ENCODE data around the gene LRRC41. TPM values are rescaled to one million over a fixed set of nuclear protein-coding genes. Genes with fewer than 3 reads are reported as not detected.

The LRRC41 gene, protein sequence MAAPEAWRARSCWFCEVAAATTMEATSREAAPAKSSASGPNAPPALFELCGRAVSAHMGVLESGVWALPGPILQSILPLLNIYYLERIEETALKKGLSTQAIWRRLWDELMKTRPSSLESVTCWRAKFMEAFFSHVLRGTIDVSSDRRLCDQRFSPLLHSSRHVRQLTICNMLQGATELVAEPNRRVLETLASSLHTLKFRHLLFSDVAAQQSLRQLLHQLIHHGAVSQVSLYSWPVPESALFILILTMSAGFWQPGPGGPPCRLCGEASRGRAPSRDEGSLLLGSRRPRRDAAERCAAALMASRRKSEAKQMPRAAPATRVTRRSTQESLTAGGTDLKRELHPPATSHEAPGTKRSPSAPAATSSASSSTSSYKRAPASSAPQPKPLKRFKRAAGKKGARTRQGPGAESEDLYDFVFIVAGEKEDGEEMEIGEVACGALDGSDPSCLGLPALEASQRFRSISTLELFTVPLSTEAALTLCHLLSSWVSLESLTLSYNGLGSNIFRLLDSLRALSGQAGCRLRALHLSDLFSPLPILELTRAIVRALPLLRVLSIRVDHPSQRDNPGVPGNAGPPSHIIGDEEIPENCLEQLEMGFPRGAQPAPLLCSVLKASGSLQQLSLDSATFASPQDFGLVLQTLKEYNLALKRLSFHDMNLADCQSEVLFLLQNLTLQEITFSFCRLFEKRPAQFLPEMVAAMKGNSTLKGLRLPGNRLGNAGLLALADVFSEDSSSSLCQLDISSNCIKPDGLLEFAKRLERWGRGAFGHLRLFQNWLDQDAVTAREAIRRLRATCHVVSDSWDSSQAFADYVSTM
- 10 to 100 TPM; 35.0 to 43.9 (median 35.8) TPM for total RNA-seq
- total RNA-seq (2013) = 29.4 TPM

- Histone ChIP-seq H3K36me3 (ENCODE audit: control insufficient read depth, insufficient read depth, low read length) (no peaks in the 10 kb centered on the region), H3K27me3 (ENCODE audit: control insufficient read depth, insufficient read depth, low read length) (no peaks in the 10 kb centered on the region), H3K27ac (ENCODE audit: low read length) (peak within 1 kb of the TSS; percentile 89), H3K4me3 (ENCODE audit: low read length) (peak within 1 kb of the TSS; percentile 72), H3K9me3 (ENCODE audit: control insufficient read depth, insufficient read depth, low read length) (no peaks in the 10 kb centered on the region), H3K4me1 (ENCODE audit: control insufficient read depth, insufficient read depth, low read length) (peaks cover 33% of the 10 kb centered on the region)
- DNase-seq = peak; percentile 95 to 96
- WGBS (ENCODE audit: insufficient coverage) = under 1% methylated on average over 60 of the region's 61 CpGs
- intact Hi-C loops (cut with micrococcal nuclease) = loop anchor here (1.0 to 2.0 kb wide), 3 partner anchors 37 to 56 kb away; partner anchors contain the start of genes NSUN4 and RAD54L
- peak; percentile 80 to 95 (median 86) for ATAC-seq
- TF ChIP-seq, protein P1, sequence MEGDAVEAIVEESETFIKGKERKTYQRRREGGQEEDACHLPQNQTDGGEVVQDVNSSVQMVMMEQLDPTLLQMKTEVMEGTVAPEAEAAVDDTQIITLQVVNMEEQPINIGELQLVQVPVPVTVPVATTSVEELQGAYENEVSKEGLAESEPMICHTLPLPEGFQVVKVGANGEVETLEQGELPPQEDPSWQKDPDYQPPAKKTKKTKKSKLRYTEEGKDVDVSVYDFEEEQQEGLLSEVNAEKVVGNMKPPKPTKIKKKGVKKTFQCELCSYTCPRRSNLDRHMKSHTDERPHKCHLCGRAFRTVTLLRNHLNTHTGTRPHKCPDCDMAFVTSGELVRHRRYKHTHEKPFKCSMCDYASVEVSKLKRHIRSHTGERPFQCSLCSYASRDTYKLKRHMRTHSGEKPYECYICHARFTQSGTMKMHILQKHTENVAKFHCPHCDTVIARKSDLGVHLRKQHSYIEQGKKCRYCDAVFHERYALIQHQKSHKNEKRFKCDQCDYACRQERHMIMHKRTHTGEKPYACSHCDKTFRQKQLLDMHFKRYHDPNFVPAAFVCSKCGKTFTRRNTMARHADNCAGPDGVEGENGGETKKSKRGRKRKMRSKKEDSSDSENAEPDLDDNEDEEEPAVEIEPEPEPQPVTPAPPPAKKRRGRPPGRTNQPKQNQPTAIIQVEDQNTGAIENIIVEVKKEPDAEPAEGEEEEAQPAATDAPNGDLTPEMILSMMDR (IDR thresholded peaks at IDR 0.05) = no peak
- H3K27ac Mint-ChIP-seq = peak within 1 kb of the TSS; percentile 96 to 99
- H3K9me3 Mint-ChIP-seq = no peaks in the 10 kb centered on the region
- H3K4me1 Mint-ChIP-seq = peaks cover 33 to 51% of the 10 kb centered on the region in 2 donors
- H3K27me3 Mint-ChIP-seq (ENCODE audit: low read depth in 2 of 2) = no peaks in the 10 kb centered on the region
- no peaks in the 10 kb centered on the region for H3K36me3 Mint-ChIP-seq
- peak within 1 kb of the TSS; percentile 98 for H3K4me3 Mint-ChIP-seq
Measured at GRCh38 chr1:46303038-46303871, at the start of gene LRRC41, which contains the start of gene UQCRH. Gene LRRC41 (minus strand): TSS chr1:46303616. CDS start chr1:46303322, 294 bp downstream. Gene UQCRH (plus strand): TSS chr1:46303698. CDS start chr1:46303767, 69 bp downstream.

DNA sequence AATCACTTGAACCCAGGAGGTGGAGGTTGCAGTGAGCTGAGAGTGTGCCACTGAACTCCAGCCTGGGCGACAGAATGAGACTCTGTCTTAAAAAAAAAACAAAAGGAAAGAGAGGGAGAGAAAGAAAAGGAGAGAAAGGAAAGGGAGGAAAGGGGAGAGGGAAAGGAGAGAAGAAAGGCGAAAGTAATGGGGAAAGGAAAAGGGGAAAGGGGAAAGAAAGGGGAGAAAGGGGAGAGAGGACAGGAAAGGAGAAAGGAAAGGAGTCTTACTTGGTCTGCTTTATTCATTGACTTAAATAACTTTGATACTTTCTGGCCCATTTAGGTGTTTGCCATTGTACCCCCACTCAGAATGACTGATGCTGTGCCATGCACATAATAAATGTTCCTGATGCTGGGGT, 48.9 kb upstream of the LRRC41 start:
- TF ChIP-seq, protein P1 (IDR thresholded peaks at IDR 0.05) = no peak

GRCh38 chr1:46345281-46345680, 41.9 kb upstream of the LRRC41 start:
- Mint-ChIP-seq H3K4me3 (no peak overlapping the region), H3K9me3 (no peaks in the 10 kb centered on the region), H3K27ac (peak overlapping the region in 1 of 2 donors; percentile 99), H3K4me1 (peaks cover 31 to 42% of the 10 kb centered on the region in 2 donors), H3K27me3 (ENCODE audit: low read depth in 2 of 2) (no peaks in the 10 kb centered on the region), H3K36me3 (no peaks in the 10 kb centered on the region)
- no peak for DNase-seq
- peaks cover 12% of the 10 kb centered on the region for H3K4me1 ChIP-seq (ENCODE audit: control insufficient read depth, insufficient read depth, low read length)
- no peaks in the 10 kb centered on the region for H3K9me3 ChIP-seq (ENCODE audit: control insufficient read depth, insufficient read depth, low read length)
- peaks cover 21% of the 10 kb centered on the region for H3K36me3 ChIP-seq (ENCODE audit: control insufficient read depth, insufficient read depth, low read length)
- TF ChIP-seq, protein P1 (IDR thresholded peaks at IDR 0.05) = no peak
- no peaks in the 10 kb centered on the region for H3K27me3 ChIP-seq (ENCODE audit: control insufficient read depth, insufficient read depth, low read length)
- no peak overlapping the region for H3K27ac ChIP-seq (ENCODE audit: low read length)
- no peak overlapping the region for H3K4me3 ChIP-seq (ENCODE audit: low read length)
- intact Hi-C loops (cut with micrococcal nuclease) = no loop called here
- ATAC-seq = no peak

More for the DNA sequence above, 48.9 kb upstream of the LRRC41 start:
- Histone ChIP-seq H3K9me3 (ENCODE audit: control insufficient read depth, insufficient read depth, low read length) (no peaks in the 10 kb centered on the region), H3K4me3 (ENCODE audit: low read length) (no peak overlapping the region), H3K4me1 (ENCODE audit: control insufficient read depth, insufficient read depth, low read length) (no peaks in the 10 kb centered on the region), H3K27me3 (ENCODE audit: control insufficient read depth, insufficient read depth, low read length) (no peaks in the 10 kb centered on the region), H3K36me3 (ENCODE audit: control insufficient read depth, insufficient read depth, low read length) (peaks cover 39% of the 10 kb centered on the region), H3K27ac (ENCODE audit: low read length) (no peak overlapping the region)
- no peaks in the 10 kb centered on the region for H3K9me3 Mint-ChIP-seq
- DNase-seq = no peak
- 98% methylated on average over 2 of the region's 2 CpGs for WGBS (ENCODE audit: insufficient coverage)
- intact Hi-C loops (cut with micrococcal nuclease) = no loop called here
- H3K27ac Mint-ChIP-seq = no peak overlapping the region
- no peaks in the 10 kb centered on the region for H3K27me3 Mint-ChIP-seq (ENCODE audit: low read depth in 2 of 2)
- H3K4me1 Mint-ChIP-seq = peaks cover 0 to 6% of the 10 kb centered on the region in 2 donors
- ATAC-seq = no peak
- H3K4me3 Mint-ChIP-seq = no peak overlapping the region
- H3K36me3 Mint-ChIP-seq = no peaks in the 10 kb centered on the region
